Stimulated activated memory B cell treated with anti-CD40 and anti-IgM and Interleukin-4, amounts not matched to agents 10 μg/mL and 1 μg/mL and 100 μg/mL, for 72 hours (primary cell): ENCODE data around the gene KLHL11.
"Not testable (repeated sequence)": the region's sequence is repeated elsewhere in the genome, so short reads cannot be mapped to it uniquely, and the experiment has no call there.

Experiments
- ATAC-seq: fragments of 150-1000 bp; cut with Tn5 transposase; 2 replicates; pipeline ENCODE4 v1.10.0; 2021
- H3K27ac Mint-ChIP-seq: one replicate; pipeline ENCODE4 v1.8.0; 2022; ENCODE audit warnings: mild to moderate bottlenecking, mixed read lengths
- H3K27me3 Mint-ChIP-seq: one replicate; pipeline ENCODE4 v1.8.0; 2022; ENCODE audit warnings: mixed read lengths
- H3K36me3 Mint-ChIP-seq: one replicate; pipeline ENCODE4 v1.8.0; 2022; ENCODE audit warnings: mixed read lengths
- H3K4me1 Mint-ChIP-seq: one replicate; pipeline ENCODE4 v1.8.0; 2022; ENCODE audit warnings: mixed read lengths
- H3K4me3 Mint-ChIP-seq: one replicate; pipeline ENCODE4 v1.8.0; 2022; ENCODE audit warnings: mild to moderate bottlenecking, moderate library complexity, mixed read lengths
- H3K9me3 Mint-ChIP-seq: one replicate; pipeline ENCODE4 v1.8.0; 2022; ENCODE audit warnings: mixed read lengths

The KLHL11 gene

DNA sequence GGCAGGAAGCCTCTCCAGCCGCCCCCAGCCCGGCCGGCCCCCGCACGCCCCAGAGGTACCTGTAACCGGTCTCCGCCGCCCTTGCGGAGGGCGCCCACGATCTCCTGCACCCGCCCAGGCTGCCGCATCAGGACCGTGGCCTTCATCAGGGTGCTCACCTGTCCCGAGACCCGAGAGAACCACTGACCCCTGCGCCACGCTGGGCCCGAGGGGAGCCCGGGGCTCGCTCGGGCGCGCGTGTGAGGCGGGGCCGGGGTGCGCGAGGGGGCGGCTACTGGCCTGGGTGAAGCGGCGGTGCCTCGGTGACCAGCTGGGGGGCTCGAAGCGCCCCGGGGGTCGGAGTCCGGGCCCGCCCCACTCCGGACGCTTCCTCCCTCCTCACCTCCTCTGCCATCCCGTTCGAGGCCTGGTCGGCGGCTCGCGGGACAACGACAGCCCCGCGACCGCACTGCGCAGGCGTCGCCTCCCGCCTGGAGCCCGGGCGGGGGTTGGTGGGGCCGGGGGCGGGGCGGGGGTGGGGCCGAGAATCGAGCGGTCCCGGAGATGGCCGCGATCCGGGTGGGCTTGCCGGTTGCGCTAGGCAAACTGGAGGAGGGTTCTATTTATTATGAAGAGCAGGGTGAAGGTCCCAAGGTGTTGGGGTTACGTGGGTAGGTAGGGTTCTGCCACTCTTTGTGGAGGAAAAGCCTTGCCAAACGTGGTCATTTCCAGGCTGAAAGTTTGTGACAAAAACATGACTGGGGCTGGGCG, 29.2 kb downstream of the KLHL11 start, which contains the start of gene NT5C3B:
NT5C3B (minus strand) TSS at position 433 of the 750 bp plus-strand sequence; CDS start at position 394, 39 bp downstream.
- peaks cover 14% of the 10 kb centered on the region for H3K4me1 Mint-ChIP-seq
- H3K27me3 Mint-ChIP-seq: no peaks in the 10 kb centered on the region
- peak within 1 kb of the TSS; percentile 79 for H3K4me3 Mint-ChIP-seq
- peak; percentile 87 for ATAC-seq
- peaks cover 12% of the 10 kb centered on the region for H3K36me3 Mint-ChIP-seq
- H3K9me3 Mint-ChIP-seq: no peaks in the 10 kb centered on the region
- H3K27ac Mint-ChIP-seq: peak within 1 kb of the TSS; percentile 67

DNA sequence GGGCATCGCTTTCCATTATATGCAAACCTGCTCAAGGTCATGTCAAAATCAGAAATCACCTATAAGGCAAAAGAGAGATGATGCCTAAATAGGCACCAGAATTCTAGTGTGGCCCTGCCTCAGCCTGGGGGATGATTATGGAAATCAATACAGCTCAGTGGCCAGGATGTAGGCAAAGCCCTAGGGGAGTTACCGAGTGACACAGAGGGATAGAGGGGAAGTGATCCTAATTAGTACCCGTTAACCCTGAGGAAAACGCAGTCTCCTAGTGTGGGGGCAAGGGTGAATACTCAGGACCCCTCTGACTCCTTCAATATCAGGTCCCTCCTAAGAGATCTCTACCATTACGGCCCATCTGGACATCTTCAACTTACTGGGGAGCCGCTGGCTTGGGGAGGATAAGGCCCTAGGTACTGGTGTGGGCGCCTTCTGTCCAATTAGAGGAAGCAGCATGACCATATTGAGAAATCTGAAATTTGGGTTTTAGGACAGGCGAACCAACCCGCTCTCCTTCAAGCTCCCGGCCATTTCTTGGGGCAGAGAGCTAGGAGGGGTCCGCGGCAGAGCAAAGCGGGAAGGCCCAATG, 29.9 kb downstream of the KLHL11 start:
- Mint-ChIP-seq H3K27ac (peak overlapping the region; percentile 67), H3K36me3 (peaks cover 12% of the 10 kb centered on the region)

DNA sequence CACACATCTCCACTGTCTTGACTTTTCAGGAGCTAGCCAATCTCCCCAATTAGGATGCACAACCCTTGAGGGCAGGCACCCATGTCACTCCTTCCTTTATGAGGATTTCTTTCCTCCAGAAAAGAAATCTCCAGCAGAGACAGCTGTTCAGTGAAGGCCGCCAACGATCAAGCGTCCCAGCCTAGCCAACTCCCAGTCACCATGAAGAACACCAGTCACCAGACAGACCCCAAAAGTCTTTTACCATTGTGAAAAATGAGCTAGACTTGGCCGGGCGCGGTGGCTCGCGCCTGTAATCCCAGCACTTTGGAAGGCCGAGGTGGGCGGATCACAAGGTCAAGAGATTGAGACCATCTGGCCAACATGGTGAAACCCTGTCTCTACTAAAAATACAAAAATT, 35.3 kb downstream of the KLHL11 start:
- H3K27ac Mint-ChIP-seq, ATAC-seq: not testable (repeated sequence)

More for the DNA sequence above, 29.9 kb downstream of the KLHL11 start:
- peak; percentile 56 for ATAC-seq
- H3K4me3 Mint-ChIP-seq: peak overlapping the region; percentile 79
- peaks cover 14% of the 10 kb centered on the region for H3K4me1 Mint-ChIP-seq
- no peaks in the 10 kb centered on the region for H3K9me3 Mint-ChIP-seq
- no peaks in the 10 kb centered on the region for H3K27me3 Mint-ChIP-seq

DNA sequence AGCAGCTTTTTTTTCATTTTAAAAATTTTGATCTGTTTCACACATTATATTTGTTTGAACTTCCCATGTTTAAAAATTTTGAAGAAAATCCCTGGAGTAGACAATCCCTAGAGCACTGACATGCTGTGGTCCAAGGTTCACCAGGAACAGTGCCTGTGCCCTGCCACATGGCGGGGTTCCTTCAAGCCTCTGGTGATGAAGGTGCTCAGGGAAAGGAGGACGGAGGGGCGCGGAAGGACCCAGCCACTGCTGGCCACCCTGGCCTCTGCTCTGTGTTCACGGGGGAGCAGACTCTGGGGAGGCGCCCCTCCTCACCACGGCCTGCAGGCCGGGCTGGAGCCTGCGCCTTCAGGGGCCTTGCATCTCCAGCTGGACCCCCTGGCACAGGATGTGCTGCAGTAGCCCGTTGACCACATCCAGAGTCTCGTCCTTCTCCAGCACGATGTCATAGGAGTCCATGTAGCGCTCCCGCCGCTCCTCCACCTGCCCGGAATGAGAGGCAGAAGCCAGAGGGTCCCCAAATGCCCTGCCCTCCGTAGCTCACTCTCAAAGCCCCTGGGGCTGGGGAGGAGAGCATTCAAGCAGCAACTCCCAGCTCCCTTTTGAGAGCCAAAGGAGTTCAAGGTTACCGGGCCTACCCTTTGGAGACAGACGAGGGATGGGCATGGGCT, 39.9 kb downstream of the KLHL11 start:
- Mint-ChIP-seq H3K36me3 (peaks cover 17% of the 10 kb centered on the region), H3K27me3 (peaks cover 6% of the 10 kb centered on the region), H3K9me3 (no peaks in the 10 kb centered on the region), H3K27ac (no peak overlapping the region), H3K4me1 (no peaks in the 10 kb centered on the region), H3K4me3 (no peak overlapping the region)
- no peak for ATAC-seq

More for the DNA sequence above, 35.3 kb downstream of the KLHL11 start:
- H3K4me3 Mint-ChIP-seq, H3K4me1 Mint-ChIP-seq, H3K27me3 Mint-ChIP-seq, H3K9me3 Mint-ChIP-seq: not testable (repeated sequence)
- peaks cover 29% of the 10 kb centered on the region for H3K36me3 Mint-ChIP-seq

DNA sequence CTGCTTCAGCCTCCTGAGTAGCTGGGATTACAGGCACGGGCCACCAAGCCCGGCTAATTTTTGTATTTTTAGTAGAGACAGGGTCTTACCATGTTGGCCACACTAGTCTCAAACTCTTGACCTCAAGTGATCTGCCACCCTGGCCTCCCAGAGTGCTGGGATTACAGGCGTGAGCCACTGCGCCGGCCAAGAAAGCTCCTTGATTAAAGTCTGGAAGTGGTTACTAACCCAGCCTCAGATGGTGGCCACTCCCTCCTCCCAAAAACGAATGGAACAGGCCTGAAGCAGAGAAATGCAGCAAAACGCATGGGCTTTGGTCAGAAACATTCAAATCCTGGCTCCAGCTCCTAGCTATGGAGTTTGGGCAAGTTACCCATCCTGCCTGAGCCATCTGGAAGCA, 41.1 kb downstream of the KLHL11 start:
- peaks cover 6% of the 10 kb centered on the region for H3K36me3 Mint-ChIP-seq
- H3K4me3 Mint-ChIP-seq: no peak overlapping the region
- H3K27ac Mint-ChIP-seq: no peak overlapping the region
- no peak for ATAC-seq
- no peaks in the 10 kb centered on the region for H3K4me1 Mint-ChIP-seq
- no peaks in the 10 kb centered on the region for H3K9me3 Mint-ChIP-seq
- H3K27me3 Mint-ChIP-seq: peaks cover 18% of the 10 kb centered on the region

DNA sequence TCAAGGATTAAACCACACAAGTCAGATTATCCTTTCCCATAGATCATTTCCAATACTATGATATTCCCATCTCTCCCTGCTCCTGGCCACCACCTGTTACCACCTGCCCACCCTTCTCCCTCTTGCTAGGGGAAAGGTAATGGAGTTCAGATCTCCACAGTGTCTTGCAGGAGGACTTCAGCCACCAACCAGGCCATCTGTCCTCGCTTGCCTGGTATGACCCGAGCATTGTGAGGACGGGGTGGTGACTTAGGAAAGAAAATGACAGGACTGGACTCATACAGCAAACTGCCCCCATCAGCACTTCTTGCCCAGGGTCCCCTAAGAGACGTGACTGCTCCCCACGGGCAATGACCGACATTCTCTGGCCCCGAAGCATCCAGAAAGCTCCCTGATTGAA, 41.6 kb downstream of the KLHL11 start:
- H3K9me3 Mint-ChIP-seq: no peaks in the 10 kb centered on the region
- H3K36me3 Mint-ChIP-seq: peaks cover 1% of the 10 kb centered on the region
- no peak for ATAC-seq
- H3K27ac Mint-ChIP-seq: no peak overlapping the region
- peaks cover 19% of the 10 kb centered on the region for H3K27me3 Mint-ChIP-seq
- H3K4me3 Mint-ChIP-seq: no peak overlapping the region
- peaks cover 3% of the 10 kb centered on the region for H3K4me1 Mint-ChIP-seq

DNA sequence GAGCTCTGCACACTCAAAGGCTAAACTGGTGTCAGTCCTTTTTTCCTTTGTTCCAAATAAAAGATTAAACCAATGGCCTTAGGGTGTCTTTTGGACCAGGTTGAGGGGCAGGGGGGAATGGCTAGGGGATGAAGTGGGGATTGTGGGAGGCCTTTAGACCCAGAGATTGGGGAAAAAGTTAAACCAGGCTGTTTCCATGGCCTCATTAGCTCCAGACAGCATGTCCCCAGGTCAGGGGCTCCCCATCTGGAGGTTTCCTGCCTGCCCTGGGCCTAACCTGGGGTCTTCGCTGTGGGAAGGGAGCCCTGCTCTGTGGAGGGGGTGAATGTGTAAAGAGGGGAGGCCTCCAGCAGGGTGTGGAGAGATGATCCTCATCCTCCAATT, 42.1 kb downstream of the KLHL11 start:
- Mint-ChIP-seq H3K27ac (no peak overlapping the region), H3K4me3 (no peak overlapping the region), H3K4me1 (peaks cover 8% of the 10 kb centered on the region), H3K27me3 (peaks cover 24% of the 10 kb centered on the region), H3K36me3 (no peaks in the 10 kb centered on the region), H3K9me3 (no peaks in the 10 kb centered on the region)
- ATAC-seq: no peak

DNA sequence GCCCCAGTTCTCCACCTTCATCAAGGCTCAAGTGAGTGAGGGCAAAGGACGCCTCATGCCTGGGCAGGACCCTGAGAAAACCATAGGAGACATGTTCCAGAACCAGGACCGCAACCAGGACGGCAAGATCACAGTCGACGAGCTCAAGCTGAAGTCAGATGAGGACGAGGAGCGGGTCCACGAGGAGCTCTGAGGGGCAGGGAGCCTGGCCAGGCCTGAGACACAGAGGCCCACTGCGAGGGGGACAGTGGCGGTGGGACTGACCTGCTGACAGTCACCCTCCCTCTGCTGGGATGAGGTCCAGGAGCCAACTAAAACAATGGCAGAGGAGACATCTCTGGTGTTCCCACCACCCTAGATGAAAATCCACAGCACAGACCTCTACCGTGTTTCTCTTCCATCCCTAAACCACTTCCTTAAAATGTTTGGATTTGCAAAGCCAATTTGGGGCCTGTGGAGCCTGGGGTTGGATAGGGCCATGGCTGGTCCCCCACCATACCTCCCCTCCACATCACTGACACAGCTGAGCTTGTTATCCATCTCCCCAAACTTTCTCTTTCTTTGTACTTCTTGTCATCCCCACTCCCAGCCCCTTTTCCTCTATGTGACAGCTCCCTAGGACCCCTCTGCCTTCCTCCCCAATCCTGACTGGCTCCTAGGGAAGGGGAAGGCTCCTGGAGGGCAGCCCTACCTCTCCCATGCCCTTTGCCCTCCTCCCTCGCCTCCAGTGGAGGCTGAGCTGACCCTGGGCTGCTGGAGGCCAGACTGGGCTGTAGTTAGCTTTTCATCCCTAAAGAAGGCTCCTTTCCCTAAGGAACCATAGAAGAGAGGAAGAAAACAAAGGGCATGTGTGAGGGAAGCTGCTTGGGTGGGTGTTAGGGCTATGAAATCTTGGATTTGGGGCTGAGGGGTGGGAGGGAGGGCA, 42.7 kb downstream of the KLHL11 start:
- no peak for ATAC-seq
- no peaks in the 10 kb centered on the region for H3K9me3 Mint-ChIP-seq
- peaks cover 10% of the 10 kb centered on the region for H3K4me1 Mint-ChIP-seq
- no peak overlapping the region for H3K4me3 Mint-ChIP-seq
- peaks cover 29% of the 10 kb centered on the region for H3K27me3 Mint-ChIP-seq
- H3K27ac Mint-ChIP-seq: no peak overlapping the region
- H3K36me3 Mint-ChIP-seq: no peaks in the 10 kb centered on the region

DNA sequence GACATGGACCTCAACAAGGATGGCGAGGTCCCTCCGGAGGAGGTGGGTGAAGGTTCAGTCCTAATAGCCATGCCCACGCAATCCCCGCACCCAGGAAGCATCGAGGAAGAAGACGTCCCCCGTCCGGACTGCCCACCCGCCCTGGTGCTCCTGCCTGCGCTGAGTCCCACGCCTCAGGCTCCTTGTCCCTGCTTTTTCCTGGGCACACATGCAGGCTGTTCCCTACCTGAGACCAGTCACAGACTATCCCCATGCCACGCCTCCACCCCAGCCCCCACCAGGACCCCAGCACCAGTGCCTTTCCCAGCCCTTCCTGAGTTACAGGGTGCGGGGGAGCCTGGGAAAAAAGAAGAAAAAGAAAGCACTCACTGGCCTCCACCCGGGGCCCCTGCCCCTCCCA, 43.4 kb downstream of the KLHL11 start:
- Mint-ChIP-seq H3K27me3 (peaks cover 29% of the 10 kb centered on the region), H3K4me3 (no peak overlapping the region), H3K4me1 (peaks cover 10% of the 10 kb centered on the region), H3K36me3 (no peaks in the 10 kb centered on the region), H3K9me3 (no peaks in the 10 kb centered on the region), H3K27ac (no peak overlapping the region)
- ATAC-seq: no peak

DNA sequence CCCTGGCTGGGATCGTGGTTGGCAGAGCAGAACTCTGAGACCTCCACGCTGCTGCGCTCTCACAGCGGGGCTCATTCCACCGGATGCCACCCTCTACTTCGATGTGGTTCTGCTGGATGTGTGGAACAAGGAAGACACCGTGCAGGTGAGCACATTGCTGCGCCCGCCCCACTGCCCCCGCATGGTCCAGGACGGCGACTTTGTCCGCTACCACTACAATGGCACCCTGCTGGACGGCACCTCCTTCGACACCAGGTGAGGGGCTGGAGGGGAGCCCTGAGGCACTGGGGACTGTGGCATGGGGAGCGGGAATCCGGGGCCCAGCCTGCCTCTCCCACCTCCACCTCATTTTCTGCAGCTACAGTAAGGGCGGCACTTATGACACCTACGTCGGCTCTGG, 47.2 kb downstream of the KLHL11 start:
- Mint-ChIP-seq H3K27me3 (peaks cover 36% of the 10 kb centered on the region), H3K36me3 (no peaks in the 10 kb centered on the region), H3K9me3 (no peaks in the 10 kb centered on the region), H3K27ac (no peak overlapping the region), H3K4me3 (peak overlapping the region; percentile 14), H3K4me1 (peaks cover 16% of the 10 kb centered on the region)
- no peak for ATAC-seq

DNA sequence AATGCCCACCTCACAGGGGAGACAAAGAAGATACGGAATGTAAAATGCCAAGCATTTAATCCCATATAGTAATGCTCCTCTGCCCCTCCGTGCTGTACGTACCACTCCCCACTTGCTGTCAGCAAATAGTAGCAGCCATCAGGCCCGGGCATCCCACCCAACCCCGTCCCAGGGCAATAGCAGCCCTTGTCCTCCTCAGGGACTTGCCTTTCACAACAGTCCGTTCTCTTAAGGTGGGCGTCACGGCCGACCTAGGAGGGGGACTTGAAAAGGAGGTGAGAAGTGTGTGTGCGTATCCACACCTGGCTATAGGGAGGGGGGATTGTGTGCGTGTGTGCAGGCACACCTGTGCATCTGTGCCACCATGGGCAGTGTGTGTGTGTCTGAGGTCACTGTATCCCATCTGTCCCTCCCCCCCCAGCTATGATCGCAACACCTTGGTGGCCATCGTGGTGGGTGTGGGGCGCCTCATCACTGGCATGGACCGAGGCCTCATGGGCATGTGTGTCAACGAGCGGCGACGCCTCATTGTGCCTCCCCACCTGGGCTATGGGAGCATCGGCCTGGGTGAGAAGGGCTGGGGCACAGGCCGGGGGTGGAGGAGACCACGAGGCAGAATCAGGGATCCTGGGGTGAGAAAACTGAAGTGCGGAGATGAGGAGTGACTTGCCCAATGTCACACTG, 48.4 kb downstream of the KLHL11 start:
- H3K9me3 Mint-ChIP-seq: no peaks in the 10 kb centered on the region

DNA sequence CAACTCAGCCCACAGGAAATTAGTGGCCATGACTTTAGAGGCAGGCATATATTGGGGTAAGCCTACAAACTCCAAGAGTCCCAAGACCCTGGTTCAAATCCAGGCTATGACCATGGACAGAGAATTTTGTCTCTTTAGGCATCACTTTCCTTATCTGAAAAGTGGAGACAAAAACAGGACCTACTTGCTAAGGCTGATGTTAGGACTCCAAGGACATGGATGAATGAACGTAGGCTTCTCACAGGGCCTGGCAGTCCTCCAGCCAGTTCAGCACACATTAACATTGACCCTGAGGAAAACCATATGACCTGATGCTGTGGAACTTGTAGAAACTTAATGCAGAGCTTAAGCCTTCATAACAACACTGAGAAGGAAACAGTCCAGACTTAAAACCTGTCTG, 51.0 kb downstream of the KLHL11 start:
- Mint-ChIP-seq H3K36me3 (no peaks in the 10 kb centered on the region), H3K27me3 (peaks cover 48% of the 10 kb centered on the region), H3K9me3 (no peaks in the 10 kb centered on the region), H3K27ac (no peak overlapping the region), H3K4me3 (no peak overlapping the region), H3K4me1 (peaks cover 34% of the 10 kb centered on the region)
- no peak for ATAC-seq

More for the DNA sequence above, 48.4 kb downstream of the KLHL11 start:
- no peak for ATAC-seq
- H3K27ac Mint-ChIP-seq: no peak overlapping the region
- no peaks in the 10 kb centered on the region for H3K36me3 Mint-ChIP-seq
- H3K4me3 Mint-ChIP-seq: no peak overlapping the region
- peaks cover 47% of the 10 kb centered on the region for H3K27me3 Mint-ChIP-seq
- peaks cover 27% of the 10 kb centered on the region for H3K4me1 Mint-ChIP-seq

DNA sequence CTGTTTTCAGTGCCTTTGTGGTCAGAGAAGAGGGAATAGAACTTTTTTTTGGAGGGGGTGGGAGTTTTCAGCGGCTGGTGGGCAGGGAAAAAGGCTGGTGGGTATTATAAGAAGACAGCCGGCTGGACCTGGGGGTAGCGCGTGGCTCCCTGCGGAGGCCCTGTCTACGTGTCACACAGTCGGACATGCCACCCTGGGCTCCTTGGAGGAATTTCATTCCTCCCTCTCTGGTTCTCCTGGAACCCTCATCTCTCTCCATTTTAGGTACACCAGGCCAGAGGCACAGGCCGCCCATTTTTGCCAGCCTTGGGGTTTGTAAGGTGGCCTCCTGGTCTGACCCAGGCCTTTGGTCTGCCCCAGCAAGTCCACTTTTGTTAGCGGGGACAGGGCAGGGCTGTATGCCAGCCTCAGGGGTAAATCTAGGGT, 51.5 kb downstream of the KLHL11 start:
- ATAC-seq: no peak
- H3K27ac Mint-ChIP-seq: no peak overlapping the region

DNA sequence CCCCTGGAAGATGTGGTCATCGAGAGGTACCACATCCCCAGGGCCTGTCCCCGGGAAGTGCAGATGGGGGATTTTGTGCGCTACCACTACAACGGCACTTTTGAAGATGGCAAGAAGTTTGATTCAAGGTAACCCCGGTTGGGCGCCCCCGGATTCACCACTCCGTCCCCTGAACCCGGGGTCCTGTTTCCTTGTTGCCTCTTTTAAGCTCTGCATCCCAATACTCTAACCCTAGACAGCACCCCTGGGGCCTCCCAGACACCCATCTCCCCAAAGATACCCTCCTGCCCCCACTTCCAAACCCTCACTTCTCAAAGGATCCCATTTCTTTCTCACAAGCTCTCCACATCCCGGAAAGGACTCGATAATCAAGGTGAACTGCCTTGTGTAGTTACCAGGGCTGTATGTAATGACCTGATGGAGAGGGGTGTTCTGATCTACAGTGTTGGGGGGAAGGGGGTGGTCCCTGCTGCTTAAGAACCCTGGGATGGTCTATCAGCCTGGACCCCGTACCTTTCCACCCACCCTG, 52.0 kb downstream of the KLHL11 start:
- H3K4me1 Mint-ChIP-seq: peaks cover 27% of the 10 kb centered on the region
- no peak overlapping the region for H3K27ac Mint-ChIP-seq
- H3K27me3 Mint-ChIP-seq: peaks cover 45% of the 10 kb centered on the region
- peak overlapping the region; percentile 25 for H3K4me3 Mint-ChIP-seq
- no peak for ATAC-seq
- no peaks in the 10 kb centered on the region for H3K9me3 Mint-ChIP-seq
- H3K36me3 Mint-ChIP-seq: no peaks in the 10 kb centered on the region

More for the DNA sequence above, 51.5 kb downstream of the KLHL11 start:
- Mint-ChIP-seq H3K9me3 (no peaks in the 10 kb centered on the region), H3K36me3 (no peaks in the 10 kb centered on the region), H3K27me3 (peaks cover 50% of the 10 kb centered on the region), H3K4me1 (peaks cover 32% of the 10 kb centered on the region), H3K4me3 (no peak overlapping the region)
